ENCODE data around the gene LDB3. TPM values are rescaled to one million over a fixed set of nuclear protein-coding genes. Genes with fewer than 3 reads are reported as not detected.

Gene LDB3
- total and polyA plus RNA-seq, 12 donors: 162 to 1,738 (median 1,513) TPM

DNA sequence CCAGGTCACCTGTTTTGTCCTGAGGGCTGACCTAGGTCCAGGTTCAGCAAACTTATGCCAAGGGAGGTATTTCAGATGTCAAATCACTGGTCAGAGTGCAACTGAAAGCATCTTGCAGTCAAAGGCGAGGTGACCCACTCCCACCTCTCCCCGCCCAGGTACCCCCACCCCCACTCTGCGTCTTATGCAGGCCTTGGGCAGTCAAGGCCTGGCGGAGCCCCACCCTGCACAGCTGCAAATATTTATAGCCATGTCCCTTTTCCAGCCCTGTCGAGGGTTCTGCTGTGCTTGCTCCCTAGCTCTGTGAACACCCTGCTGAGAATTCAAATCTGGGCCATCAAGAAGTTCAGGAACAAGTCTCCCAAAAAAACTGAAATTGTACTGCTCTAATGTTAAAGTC lies 47.5 kb downstream of the LDB3 start:
- TF ChIP-seq CTCF (IDR thresholded peaks at IDR 0.05): no peak
- WGBS, 2 donors: 64 to 69% methylated on average over 5 of the region's 5 CpGs
- no peak overlapping the region for H3K27ac ChIP-seq
- H3K27me3 ChIP-seq: peaks cover 0 to 14% (median 5%) of the 10 kb centered on the region in 7 donors
- H3K4me1 ChIP-seq: peaks cover 3 to 55% (median 12%) of the 10 kb centered on the region in 9 donors
- intact Hi-C loops (cut with DNase I): loop anchor here in 3 of 10 donors (10.0 kb wide), 1 partner anchor 179 kb away; no protein-coding TSS in a partner anchor
- H3K9me3 ChIP-seq: no peaks in the 10 kb centered on the region
- H3K4me3 ChIP-seq: no peak overlapping the region
- peak in 4 of 8 donors; percentile 7 to 25 (median 10) for ATAC-seq
- DNase-seq: no peak
- peaks cover 0 to 40% (median 0%) of the 10 kb centered on the region in 9 donors for H3K36me3 ChIP-seq

DNA sequence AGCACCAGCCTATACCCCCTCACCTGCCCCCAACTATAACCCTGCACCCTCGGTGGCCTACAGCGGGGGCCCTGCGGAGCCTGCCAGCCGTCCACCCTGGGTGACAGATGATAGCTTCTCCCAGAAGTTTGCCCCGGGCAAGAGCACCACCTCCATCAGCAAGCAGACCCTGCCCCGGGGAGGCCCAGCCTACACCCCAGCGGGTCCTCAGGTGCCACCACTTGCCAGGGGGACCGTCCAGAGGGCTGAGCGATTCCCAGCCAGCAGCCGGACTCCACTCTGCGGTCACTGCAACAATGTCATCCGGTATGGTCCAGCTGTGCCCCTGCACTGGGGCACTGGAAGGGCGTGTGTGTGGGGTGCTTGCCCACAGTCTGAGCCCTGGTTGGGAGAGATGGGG lies 48.2 kb downstream of the LDB3 start:
- intact Hi-C loops (cut with DNase I): loop anchor here in 3 of 10 donors (10.0 kb wide), 1 partner anchor 178 kb away; no protein-coding TSS in a partner anchor
- no peak for TF ChIP-seq CTCF (IDR thresholded peaks at IDR 0.05)
- Histone ChIP-seq H3K4me3 (no peak overlapping the region), H3K36me3 (peaks cover 0 to 46% (median 0%) of the 10 kb centered on the region in 9 donors), H3K27ac (peak overlapping the region in 2 of 10 donors; percentile 13 to 22), H3K27me3 (peaks cover 0 to 20% (median 8%) of the 10 kb centered on the region in 7 donors), H3K9me3 (no peaks in the 10 kb centered on the region), H3K4me1 (peaks cover 0 to 51% (median 10%) of the 10 kb centered on the region in 9 donors)
- no peak for DNase-seq
- 80 to 85% methylated on average over 13 of the region's 13 CpGs for WGBS, 2 donors
- peak in 5 of 8 donors; percentile 1 to 13 (median 5) for ATAC-seq

DNA sequence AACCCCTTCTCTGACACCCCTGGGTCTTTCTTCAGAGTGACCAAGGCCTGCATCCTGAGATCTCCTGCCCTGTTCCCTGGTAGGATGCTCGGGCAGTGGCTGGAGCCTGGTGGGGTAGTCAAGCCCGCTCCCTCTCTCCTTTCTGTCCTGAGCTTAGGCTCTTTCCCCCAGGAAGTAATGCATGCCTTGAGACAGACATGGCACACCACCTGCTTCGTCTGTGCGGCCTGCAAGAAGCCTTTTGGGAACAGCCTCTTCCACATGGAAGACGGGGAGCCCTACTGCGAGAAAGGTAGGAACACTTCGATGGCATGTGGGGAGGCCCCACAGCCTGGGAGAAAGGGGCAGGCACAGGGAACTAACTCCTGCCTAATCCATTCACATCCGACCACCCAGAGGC lies 50.2 kb downstream of the LDB3 start:
- intact Hi-C loops (cut with DNase I): loop anchor here in 3 of 10 donors (10.0 kb wide), 1 partner anchor 176 kb away; no protein-coding TSS in a partner anchor
- no peak for TF ChIP-seq CTCF (IDR thresholded peaks at IDR 0.05)
- Histone ChIP-seq H3K4me3 (no peak overlapping the region), H3K27me3 (peaks cover 0 to 19% (median 8%) of the 10 kb centered on the region in 7 donors), H3K27ac (peak overlapping the region in 2 of 10 donors; percentile 22 to 31), H3K4me1 (peaks cover 0 to 39% (median 0%) of the 10 kb centered on the region in 9 donors), H3K9me3 (no peaks in the 10 kb centered on the region), H3K36me3 (peaks cover 0 to 60% (median 0%) of the 10 kb centered on the region in 9 donors)
- WGBS, 2 donors: 82 to 88% methylated on average over 8 of the region's 8 CpGs
- DNase-seq (no peak), ATAC-seq (no peak)

GRCh38 chr10:86721232-86721631 lies 52.9 kb downstream of the LDB3 start:
- intact Hi-C loops (cut with DNase I): no loop called here
- H3K4me1 ChIP-seq: peaks cover 0 to 49% (median 7%) of the 10 kb centered on the region in 9 donors
- peaks cover 0 to 78% (median 5%) of the 10 kb centered on the region in 9 donors for H3K36me3 ChIP-seq
- H3K27ac ChIP-seq: peak overlapping the region in 1 of 10 donors; percentile 10
- DNase-seq (no peak), ATAC-seq (no peak)
- TF ChIP-seq CTCF (IDR thresholded peaks at IDR 0.05): no peak
- H3K4me3 ChIP-seq: no peak overlapping the region
- H3K9me3 ChIP-seq: no peaks in the 10 kb centered on the region
- H3K27me3 ChIP-seq: peaks cover 0 to 28% (median 15%) of the 10 kb centered on the region in 7 donors
- 72 to 76% methylated on average over 5 of the region's 5 CpGs for WGBS, 2 donors

All from heart right ventricle (tissue), 16 donors.